Measurements from ENCODE around the gene FHOD3. TPM values are rescaled to one million over a fixed set of nuclear protein-coding genes. Genes with fewer than 3 reads are reported as not detected.
"Not testable (repeated sequence)": the region's sequence is repeated elsewhere in the genome, so short reads cannot be mapped to it uniquely, and the experiment has no call there.

The FHOD3 gene
- total and polyA plus RNA-seq, 10 donors = 1.2 to 2.7 (median 1.9) TPM

- H3K4me3 ChIP-seq = no peak overlapping the region
- H3K27ac ChIP-seq = no peak overlapping the region
- no peaks in the 10 kb centered on the region for H3K4me1 ChIP-seq
- WGBS, 5 donors = 81 to 89% (median 82%) methylated on average over 12 of the region's 12 CpGs
- no peaks in the 10 kb centered on the region for H3K9me3 ChIP-seq
- H3K27me3 ChIP-seq (replicated peaks in 1 of 7) = peaks cover 0 to 7% (median 0%) of the 10 kb centered on the region in 7 donors
- DNase-seq = no peak
- no peak for TF ChIP-seq POLR2AphosphoS5 (IDR thresholded peaks at IDR 0.05)
- TF ChIP-seq POLR2A (IDR thresholded peaks at IDR 0.05) = no peak
- TF ChIP-seq, protein P1, sequence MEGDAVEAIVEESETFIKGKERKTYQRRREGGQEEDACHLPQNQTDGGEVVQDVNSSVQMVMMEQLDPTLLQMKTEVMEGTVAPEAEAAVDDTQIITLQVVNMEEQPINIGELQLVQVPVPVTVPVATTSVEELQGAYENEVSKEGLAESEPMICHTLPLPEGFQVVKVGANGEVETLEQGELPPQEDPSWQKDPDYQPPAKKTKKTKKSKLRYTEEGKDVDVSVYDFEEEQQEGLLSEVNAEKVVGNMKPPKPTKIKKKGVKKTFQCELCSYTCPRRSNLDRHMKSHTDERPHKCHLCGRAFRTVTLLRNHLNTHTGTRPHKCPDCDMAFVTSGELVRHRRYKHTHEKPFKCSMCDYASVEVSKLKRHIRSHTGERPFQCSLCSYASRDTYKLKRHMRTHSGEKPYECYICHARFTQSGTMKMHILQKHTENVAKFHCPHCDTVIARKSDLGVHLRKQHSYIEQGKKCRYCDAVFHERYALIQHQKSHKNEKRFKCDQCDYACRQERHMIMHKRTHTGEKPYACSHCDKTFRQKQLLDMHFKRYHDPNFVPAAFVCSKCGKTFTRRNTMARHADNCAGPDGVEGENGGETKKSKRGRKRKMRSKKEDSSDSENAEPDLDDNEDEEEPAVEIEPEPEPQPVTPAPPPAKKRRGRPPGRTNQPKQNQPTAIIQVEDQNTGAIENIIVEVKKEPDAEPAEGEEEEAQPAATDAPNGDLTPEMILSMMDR (IDR thresholded peaks at IDR 0.05 in 8 of 11, conservative IDR thresholded peaks at IDR 0.05 in 3 of 11) = no peak
- no peaks in the 10 kb centered on the region for H3K36me3 ChIP-seq
- intact Hi-C loops (cut with DNase I; ENCODE audit: low total_unique reads) = no loop called here
These were observed 420.1 kb downstream of the FHOD3 start for GRCh38 chr18:36717422-36718110.

DNA sequence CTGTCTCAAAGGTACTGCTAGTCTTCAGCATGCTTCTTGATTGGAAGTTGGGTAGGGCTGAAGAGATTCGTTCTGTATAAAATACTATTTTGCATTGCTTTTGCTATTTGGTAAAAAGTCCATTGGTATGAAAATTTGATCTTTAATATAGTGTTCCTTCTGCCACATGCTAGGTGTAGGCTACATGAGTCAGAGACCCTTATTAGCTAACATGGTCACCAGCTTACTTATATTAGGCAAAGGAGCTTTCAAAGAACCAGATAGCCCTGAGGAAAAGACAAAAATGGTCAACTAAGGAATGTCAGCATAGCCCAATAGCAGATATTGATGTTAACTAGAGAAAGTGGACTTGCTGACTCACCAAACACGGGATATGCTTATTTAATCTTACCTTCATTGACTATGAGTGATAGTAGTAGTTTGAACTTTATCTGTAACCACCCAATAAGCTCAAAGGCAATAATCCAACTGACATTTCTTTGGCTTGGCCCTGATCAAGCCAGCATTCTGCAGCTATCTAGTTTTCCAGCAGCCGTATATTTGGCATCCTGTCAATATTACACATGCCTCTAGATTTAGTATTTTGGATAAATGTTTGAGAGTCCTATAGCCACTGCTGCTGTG lies 421.3 kb downstream of the FHOD3 start:
- intact Hi-C loops (cut with DNase I; ENCODE audit: low total_unique reads) = no loop called here
- no peaks in the 10 kb centered on the region for H3K9me3 ChIP-seq
- DNase-seq = no peak
- H3K27ac ChIP-seq = no peak overlapping the region
- no peak for TF ChIP-seq POLR2AphosphoS5 (IDR thresholded peaks at IDR 0.05)
- no peak for TF ChIP-seq POLR2A (IDR thresholded peaks at IDR 0.05)
- TF ChIP-seq, protein P1 (IDR thresholded peaks at IDR 0.05 in 8 of 11, conservative IDR thresholded peaks at IDR 0.05 in 3 of 11) = no peak
- WGBS, 5 donors = 70 to 93% (median 78%) methylated on average over 3 of the region's 3 CpGs
- H3K4me1 ChIP-seq = no peaks in the 10 kb centered on the region
- H3K4me3 ChIP-seq = no peak overlapping the region
- peaks cover 0 to 7% (median 0%) of the 10 kb centered on the region in 7 donors for H3K27me3 ChIP-seq (replicated peaks in 1 of 7)
- no peaks in the 10 kb centered on the region for H3K36me3 ChIP-seq

GRCh38 chr18:36719630-36720029 lies 422.1 kb downstream of the FHOD3 start:
- Histone ChIP-seq H3K27ac (no peak overlapping the region), H3K36me3 (no peaks in the 10 kb centered on the region), H3K4me3 (no peak overlapping the region), H3K4me1 (peaks cover 0 to 2% (median 0%) of the 10 kb centered on the region in 6 donors), H3K9me3 (no peaks in the 10 kb centered on the region), H3K27me3 (replicated peaks in 1 of 7) (peaks cover 0 to 7% (median 0%) of the 10 kb centered on the region in 7 donors)
- intact Hi-C loops (cut with DNase I; ENCODE audit: low total_unique reads) = no loop called here
- TF ChIP-seq POLR2AphosphoS5 (IDR thresholded peaks at IDR 0.05) (no peak), POLR2A (IDR thresholded peaks at IDR 0.05) (no peak)
- TF ChIP-seq, protein P1 (IDR thresholded peaks at IDR 0.05 in 8 of 11, conservative IDR thresholded peaks at IDR 0.05 in 3 of 11) = no peak
- DNase-seq = no peak
- WGBS, 5 donors = 52 to 86% (median 74%) methylated on average over 2 of the region's 2 CpGs

GRCh38 chr18:36721351-36721750 lies 423.8 kb downstream of the FHOD3 start:
- H3K27me3 ChIP-seq (replicated peaks in 1 of 7); H3K4me3 ChIP-seq; intact Hi-C loops (cut with DNase I; ENCODE audit: low total_unique reads); H3K36me3 ChIP-seq; H3K9me3 ChIP-seq; DNase-seq; H3K27ac ChIP-seq; H3K4me1 ChIP-seq: not testable (repeated sequence)
- 77 to 90% (median 84%) methylated on average over 1 of the region's 1 CpG for WGBS, 5 donors

Measured in spleen (tissue), 11 donors.